ENCODE results near the gene MASP1. TPM values are rescaled to one million over a fixed set of nuclear protein-coding genes. Genes with fewer than 3 reads are reported as not detected.

Gene MASP1
- total RNA-seq, 1 donor from 2014 or later, result 2.0 TPM

GRCh38 chr3:187327845-187328244, 36.3 kb upstream of the MASP1 start:
- no peak for DNase-seq (ENCODE audit: low spot score)
- Mint-ChIP-seq H3K27me3 (ENCODE audit: low read depth) (peaks cover 6% of the 10 kb centered on the region), H3K36me3 (ENCODE audit: low read depth) (peaks cover 3% of the 10 kb centered on the region), H3K9me3 (ENCODE audit: low read depth) (no peaks in the 10 kb centered on the region), H3K27ac (ENCODE audit: unreplicated experiment) (no peak overlapping the region), H3K4me3 (ENCODE audit: unreplicated experiment) (no peak overlapping the region), H3K4me1 (ENCODE audit: low read depth) (no peaks in the 10 kb centered on the region)
- no peak for TF ChIP-seq CTCF (IDR thresholded peaks at IDR 0.05)

GRCh38 chr3:187325632-187326031, 34.1 kb upstream of the MASP1 start:
- no peak for TF ChIP-seq CTCF (IDR thresholded peaks at IDR 0.05)
- H3K27ac Mint-ChIP-seq (ENCODE audit: unreplicated experiment), result no peak overlapping the region

GRCh38 chr3:187323091-187323490, 31.6 kb upstream of the MASP1 start:
- peaks cover 2% of the 10 kb centered on the region for H3K27me3 Mint-ChIP-seq (ENCODE audit: low read depth)
- H3K4me1 Mint-ChIP-seq (ENCODE audit: low read depth), result peaks cover 15% of the 10 kb centered on the region
- H3K27ac Mint-ChIP-seq (ENCODE audit: unreplicated experiment), result no peak overlapping the region
- TF ChIP-seq CTCF (IDR thresholded peaks at IDR 0.05), result no peak
- no peaks in the 10 kb centered on the region for H3K36me3 Mint-ChIP-seq (ENCODE audit: low read depth)
- no peak overlapping the region for H3K4me3 Mint-ChIP-seq (ENCODE audit: unreplicated experiment)
- no peak for DNase-seq (ENCODE audit: low spot score)
- H3K9me3 Mint-ChIP-seq (ENCODE audit: low read depth), result no peaks in the 10 kb centered on the region

More at GRCh38 chr3:187325632-187326031, 34.1 kb upstream of the MASP1 start:
- Mint-ChIP-seq H3K9me3 (ENCODE audit: low read depth) (no peaks in the 10 kb centered on the region), H3K4me1 (ENCODE audit: low read depth) (no peaks in the 10 kb centered on the region), H3K4me3 (ENCODE audit: unreplicated experiment) (no peak overlapping the region), H3K36me3 (ENCODE audit: low read depth) (no peaks in the 10 kb centered on the region), H3K27me3 (ENCODE audit: low read depth) (no peaks in the 10 kb centered on the region)
- DNase-seq (ENCODE audit: low spot score), result no peak

GRCh38 chr3:187322291-187322690, 30.8 kb upstream of the MASP1 start:
- H3K27me3 Mint-ChIP-seq (ENCODE audit: low read depth), result peaks cover 2% of the 10 kb centered on the region
- H3K9me3 Mint-ChIP-seq (ENCODE audit: low read depth), result no peaks in the 10 kb centered on the region
- peaks cover 15% of the 10 kb centered on the region for H3K4me1 Mint-ChIP-seq (ENCODE audit: low read depth)
- H3K36me3 Mint-ChIP-seq (ENCODE audit: low read depth), result no peaks in the 10 kb centered on the region
- no peak overlapping the region for H3K4me3 Mint-ChIP-seq (ENCODE audit: unreplicated experiment)
- TF ChIP-seq CTCF (IDR thresholded peaks at IDR 0.05), result no peak
- no peak overlapping the region for H3K27ac Mint-ChIP-seq (ENCODE audit: unreplicated experiment)
- no peak for DNase-seq (ENCODE audit: low spot score)

GRCh38 chr3:187321766-187322165, 30.2 kb upstream of the MASP1 start:
- Mint-ChIP-seq H3K4me1 (ENCODE audit: low read depth) (peaks cover 15% of the 10 kb centered on the region), H3K4me3 (ENCODE audit: unreplicated experiment) (no peak overlapping the region), H3K9me3 (ENCODE audit: low read depth) (no peaks in the 10 kb centered on the region), H3K36me3 (ENCODE audit: low read depth) (no peaks in the 10 kb centered on the region), H3K27me3 (ENCODE audit: low read depth) (peaks cover 7% of the 10 kb centered on the region), H3K27ac (ENCODE audit: unreplicated experiment) (no peak overlapping the region)
- no peak for DNase-seq (ENCODE audit: low spot score)
- no peak for TF ChIP-seq CTCF (IDR thresholded peaks at IDR 0.05)
